Measurements from ENCODE around the gene DDA1.

GRCh38 chr19:17293605-17294004 lies 15.8 kb upstream of the DDA1 start:
- TF ChIP-seq MAX (CRISPR knock-in tag; IDR thresholded peaks at IDR 0.05): no peak
- no peak for TF ChIP-seq NR4A1 (CRISPR knock-in tag; IDR thresholded peaks at IDR 0.05)
- no peak for TF ChIP-seq NR4A1 (tag; IDR thresholded peaks at IDR 0.05)
- no peak for TF ChIP-seq POLR2A (conservative IDR thresholded peaks at IDR 0.05)
- no peak for TF ChIP-seq CTCF (IDR thresholded peaks at IDR 0.05 in 2 of 3, conservative IDR thresholded peaks at IDR 0.05 in 1 of 3; ENCODE audit: insufficient read depth in 2 of 3, low read depth in 1 of 3, low read length in 3 of 3)
- TF ChIP-seq AFF4 (CRISPR knock-in tag; IDR thresholded peaks at IDR 0.05): no peak
- no peak for TF ChIP-seq NR1H2 (CRISPR knock-in tag; IDR thresholded peaks at IDR 0.05)
- no peak for TF ChIP-seq FOXA1 (IDR thresholded peaks at IDR 0.05; ENCODE audit: borderline replicate concordance)
- no peak for TF ChIP-seq JUN (IDR thresholded peaks at IDR 0.05; ENCODE audit: borderline replicate concordance, low read depth, low read length)
- no peak for TF ChIP-seq JUN (CRISPR knock-in tag; IDR thresholded peaks at IDR 0.05; ENCODE audit: borderline replicate concordance)
- TF ChIP-seq E2F6 (IDR thresholded peaks at IDR 0.05; ENCODE audit: borderline replicate concordance in 1 of 2, extremely low read depth in 1 of 2, insufficient read depth in 1 of 2, insufficient read length in 1 of 2, low read depth in 1 of 2, low read length in 1 of 2, poor library complexity in 1 of 2, severe bottlenecking in 1 of 2): no peak
- TF ChIP-seq ZNF512 (tag; IDR thresholded peaks at IDR 0.05): no peak
- TF ChIP-seq BMI1 (IDR thresholded peaks at IDR 0.05; ENCODE audit: low read length): no peak

All from K562 (cell line).